ENCODE data around the gene SLC7A8. TPM values are rescaled to one million over a fixed set of nuclear protein-coding genes. Genes with fewer than 3 reads are reported as not detected.

The SLC7A8 gene
- total RNA-seq, 2 experiments from 2014 or later, result 0.73 to 0.80 TPM

- H3K36me3 Mint-ChIP-seq (ENCODE audit: low read depth), result no peaks in the 10 kb centered on the region
- ChIA-PET POLR2A (interaction anchor here (1.0 to 6.1 kb wide), 5 partner anchors 17 to 203 kb away, joined by 3 to 135 read pairs (median 15); partner anchors contain the start of genes ACIN1, C14orf119, HAUS4 and PABPN1), CTCF (interaction anchor here (2.9 kb wide), 1 partner anchor 68 kb away, joined by 29 read pairs; no protein-coding TSS in a partner anchor)
- TF ChIP-seq CTCF (IDR thresholded peaks at IDR 0.05), result no peak
- no peaks in the 10 kb centered on the region for H3K27me3 Mint-ChIP-seq
- Histone ChIP-seq H3K36me3 (ENCODE audit: insufficient read depth, low read length) (no peaks in the 10 kb centered on the region), H3K4me1 (ENCODE audit: insufficient read depth, low read length) (peaks cover 57% of the 10 kb centered on the region), H3K4me3 (ENCODE audit: low read length) (peak within 1 kb of the TSS; percentile 7), H3K27ac (ENCODE audit: low read depth in 1 of 2, low read length in 2 of 2) (peak within 1 kb of the TSS; percentile 55 to 80), H3K27me3 (ENCODE audit: control insufficient read depth in 1 of 2, insufficient read depth in 2 of 2, low read length in 2 of 2) (no peaks in the 10 kb centered on the region), H3K9me3 (ENCODE audit: control insufficient read depth in 1 of 2, insufficient read depth in 1 of 2, low read length in 2 of 2) (no peaks in the 10 kb centered on the region)
- intact Hi-C loops (cut with DNase I, micrococcal nuclease), result loop anchor here in 1 of 2 experiments (2.0 kb wide), 1 partner anchor 22 kb away; no protein-coding TSS in a partner anchor
- no peak for ATAC-seq (ENCODE audit: poor library complexity)
- peak in 4 of 14 experiments; percentile 8 to 44 (median 22) for DNase-seq
- peak within 1 kb of the TSS; percentile 80 for H3K4me3 Mint-ChIP-seq
- peak within 1 kb of the TSS; percentile 94 for H3K27ac Mint-ChIP-seq
- no peaks in the 10 kb centered on the region for H3K9me3 Mint-ChIP-seq
- peaks cover 61% of the 10 kb centered on the region for H3K4me1 Mint-ChIP-seq (ENCODE audit: low read depth)
Observed at GRCh38 chr14:23118506-23119362, 64.7 kb downstream of the SLC7A8 start, which contains the start of gene CEBPE. TSS of gene CEBPE (minus strand) at chr14:23119255. CDS start at chr14:23119091, 164 bp downstream.

GRCh38 chr14:23117371-23118020 lies 66.0 kb downstream of the SLC7A8 start:
- Mint-ChIP-seq H3K4me3 (no peak overlapping the region), H3K4me1 (ENCODE audit: low read depth) (peaks cover 61% of the 10 kb centered on the region), H3K27ac (peak overlapping the region; percentile 94), H3K36me3 (ENCODE audit: low read depth) (no peaks in the 10 kb centered on the region), H3K9me3 (no peaks in the 10 kb centered on the region), H3K27me3 (no peaks in the 10 kb centered on the region)
- Histone ChIP-seq H3K27me3 (ENCODE audit: control insufficient read depth in 1 of 2, insufficient read depth in 2 of 2, low read length in 2 of 2) (peaks cover 5 to 9% of the 10 kb centered on the region in 2 experiments), H3K4me1 (ENCODE audit: insufficient read depth, low read length) (peaks cover 57% of the 10 kb centered on the region), H3K27ac (ENCODE audit: low read depth in 1 of 2, low read length in 2 of 2) (peak overlapping the region; percentile 55 to 80), H3K4me3 (ENCODE audit: low read length) (no peak overlapping the region), H3K36me3 (ENCODE audit: insufficient read depth, low read length) (no peaks in the 10 kb centered on the region), H3K9me3 (ENCODE audit: control insufficient read depth in 1 of 2, insufficient read depth in 1 of 2, low read length in 2 of 2) (no peaks in the 10 kb centered on the region)
- ATAC-seq (ENCODE audit: poor library complexity), result no peak
- CTCF ChIA-PET, result no interaction called here
- POLR2A ChIA-PET, result interaction anchor here (6.1 kb wide), 1 partner anchor 22 kb away, joined by 135 read pairs; the partner anchor contains the start of genes ACIN1 and C14orf119
- intact Hi-C loops (cut with DNase I, micrococcal nuclease), result loop anchor here in 1 of 2 experiments (2.0 kb wide), 1 partner anchor 21 kb away; no protein-coding TSS in a partner anchor
- no peak for TF ChIP-seq CTCF (IDR thresholded peaks at IDR 0.05)
- DNase-seq, result no peak

GRCh38 chr14:23115918-23116317 lies 67.5 kb downstream of the SLC7A8 start:
- H3K4me1 Mint-ChIP-seq (ENCODE audit: low read depth), result peaks cover 49% of the 10 kb centered on the region
- ChIA-PET POLR2A (no interaction called here), CTCF (interaction anchor here (1.1 kb wide), 1 partner anchor 71 kb away, joined by 3 read pairs; no protein-coding TSS in a partner anchor)
- no peak overlapping the region for H3K27ac ChIP-seq (ENCODE audit: low read depth in 1 of 2, low read length in 2 of 2)
- no peaks in the 10 kb centered on the region for H3K9me3 Mint-ChIP-seq
- H3K27me3 Mint-ChIP-seq, result no peaks in the 10 kb centered on the region
- H3K4me3 Mint-ChIP-seq, result no peak overlapping the region
- no peak overlapping the region for H3K4me3 ChIP-seq (ENCODE audit: low read length)
- no peaks in the 10 kb centered on the region for H3K9me3 ChIP-seq (ENCODE audit: control insufficient read depth in 1 of 2, insufficient read depth in 1 of 2, low read length in 2 of 2)
- H3K27me3 ChIP-seq (ENCODE audit: control insufficient read depth in 1 of 2, insufficient read depth in 2 of 2, low read length in 2 of 2), result peaks cover 12 to 14% of the 10 kb centered on the region in 2 experiments
- ATAC-seq (ENCODE audit: poor library complexity) (no peak), DNase-seq (no peak)
- TF ChIP-seq CTCF (IDR thresholded peaks at IDR 0.05), result no peak
- H3K36me3 ChIP-seq (ENCODE audit: insufficient read depth, low read length), result no peaks in the 10 kb centered on the region
- peaks cover 47% of the 10 kb centered on the region for H3K4me1 ChIP-seq (ENCODE audit: insufficient read depth, low read length)
- no peaks in the 10 kb centered on the region for H3K36me3 Mint-ChIP-seq (ENCODE audit: low read depth)
- H3K27ac Mint-ChIP-seq, result peak overlapping the region; percentile 94
- intact Hi-C loops (cut with DNase I, micrococcal nuclease), result no loop called here
